UCSD-AML1 (cell line): ENCODE data around the gene SIDT1.
"Not testable (repeated sequence)": the region's sequence is repeated elsewhere in the genome, so short reads cannot be mapped to it uniquely, and the experiment has no call there.

ENCODE experiments used
- DNase-seq: peaks from one replicate; lab custom pipeline; 2025; ENCODE audit not compliant: unreplicated experiment; lab: John Stamatoyannopoulos, UW

SIDT1 gene

GRCh38 chr3:113631573-113631972, 99.2 kb downstream of the SIDT1 start:
- DNase-seq, result no peak

- DNase-seq, result no peak
Measured at GRCh38 chr3:113634782-113635474, 102.6 kb downstream of the SIDT1 start.

GRCh38 chr3:113636034-113636433, 103.7 kb downstream of the SIDT1 start:
- DNase-seq, result not testable (repeated sequence)

- no peak for DNase-seq
Measured at GRCh38 chr3:113637756-113638155, 105.4 kb downstream of the SIDT1 start.

- DNase-seq, result no peak
Measured at GRCh38 chr3:113638910-113639309, 106.6 kb downstream of the SIDT1 start.

- DNase-seq, result no peak
Measured at GRCh38 chr3:113643583-113643982, 111.2 kb downstream of the SIDT1 start.

GRCh38 chr3:113648524-113648923, 116.2 kb downstream of the SIDT1 start:
- no peak for DNase-seq

- no peak for DNase-seq
Measured at GRCh38 chr3:113649174-113649845, 117.0 kb downstream of the SIDT1 start.

- DNase-seq, result no peak
Measured at GRCh38 chr3:113654310-113654709, 122.0 kb downstream of the SIDT1 start.

- DNase-seq, result no peak
Measured at GRCh38 chr3:113654851-113655250, 122.5 kb downstream of the SIDT1 start.

GRCh38 chr3:113658107-113658506, 125.8 kb downstream of the SIDT1 start:
- DNase-seq, result no peak

GRCh38 chr3:113659101-113659541, 126.8 kb downstream of the SIDT1 start:
- DNase-seq, result no peak

- DNase-seq, result no peak
Measured at GRCh38 chr3:113659996-113660395, 127.6 kb downstream of the SIDT1 start.

- DNase-seq, result no peak
Measured at GRCh38 chr3:113660458-113660857, 128.1 kb downstream of the SIDT1 start.

GRCh38 chr3:113660896-113661295, 128.5 kb downstream of the SIDT1 start:
- DNase-seq, result no peak

- DNase-seq, result no peak
Measured at GRCh38 chr3:113662824-113663223, 130.5 kb downstream of the SIDT1 start.

- no peak for DNase-seq
Measured at GRCh38 chr3:113663324-113663750, 131.0 kb downstream of the SIDT1 start.

- no peak for DNase-seq
Measured at GRCh38 chr3:113663761-113664160, 131.4 kb downstream of the SIDT1 start.

GRCh38 chr3:113664523-113665094, 132.3 kb downstream of the SIDT1 start:
- DNase-seq, result no peak

GRCh38 chr3:113668015-113668414, 135.7 kb downstream of the SIDT1 start:
- peak; percentile 61 for DNase-seq

- DNase-seq, result no peak
Measured at GRCh38 chr3:113673593-113673992, 141.2 kb downstream of the SIDT1 start.

GRCh38 chr3:113676261-113676660, 143.9 kb downstream of the SIDT1 start:
- DNase-seq, result no peak
